DOHH2 (cell line): Measurements from ENCODE around the gene PITPNC1.
"Not testable (repeated sequence)": the region's sequence is repeated elsewhere in the genome, so short reads cannot be mapped to it uniquely, and the experiment has no call there.

Experiments used
- CTCF ChIP-seq: fragments of 200-600 bp; sonication (generic); IDR thresholded peaks from one replicate; pipeline ENCODE4 v1.5.1; 2014; ENCODE audit warnings: antibody characterized with exemption, mild to moderate bottlenecking, low read depth, low read length; ENCODE audit not compliant: poor library complexity, severe bottlenecking
- EZH2phosphoT487 ChIP-seq: fragments of 200-600 bp; sonication (generic); IDR thresholded peaks from 2 replicates; pipeline ENCODE4 v1.6.1; 2017; ENCODE audit warnings: borderline replicate concordance, mild to moderate bottlenecking, antibody characterized with exemption, low read length, moderate library complexity, mixed read lengths

DNA sequence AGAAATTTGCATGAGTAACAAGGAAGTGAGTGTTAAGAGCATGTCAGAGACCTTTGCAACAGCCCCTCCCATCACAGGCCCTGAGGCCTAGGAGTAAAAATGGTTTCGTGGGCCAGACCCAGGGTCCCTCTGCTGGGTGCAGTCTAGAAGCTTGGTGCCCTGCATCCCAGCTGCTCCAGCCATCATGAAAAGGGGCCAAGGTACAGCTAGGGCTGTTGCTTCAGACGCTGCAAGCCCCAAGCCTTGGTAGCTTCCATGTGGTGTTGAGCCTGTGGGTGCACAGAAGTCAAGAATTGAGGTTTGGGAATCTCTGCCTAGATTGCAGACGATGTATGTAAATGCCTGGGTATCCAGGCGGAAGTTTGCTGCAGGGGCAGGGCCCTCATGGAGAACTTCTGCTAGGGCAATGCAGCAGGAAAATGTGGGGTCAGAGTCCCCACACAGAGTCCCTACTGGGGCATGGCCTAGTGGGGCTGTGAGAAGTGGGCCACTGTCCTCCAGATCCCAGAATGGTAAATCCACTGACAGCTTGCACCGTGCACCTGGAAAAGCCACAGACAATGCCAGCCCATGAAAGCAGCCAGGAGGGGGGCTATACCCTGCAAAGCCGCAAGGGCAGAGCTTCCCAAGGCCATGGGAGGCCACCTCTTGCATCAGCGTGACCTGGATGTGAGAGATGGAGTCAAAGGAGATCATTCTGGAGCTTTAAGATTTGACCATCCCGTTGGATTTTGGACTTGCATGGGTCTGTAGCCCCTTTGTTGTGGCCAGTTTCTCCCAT, 45.5 kb upstream of the PITPNC1 start:
- not testable (repeated sequence) for TF ChIP-seq CTCF, EZH2phosphoT487
